OCI-LY7 (cell line): ENCODE measurements around the gene ADIPOQ.

ENCODE experiments used
- EZH2phosphoT487 ChIP-seq: fragments of 200-600 bp; sonication (generic); IDR thresholded peaks from 2 replicates; pipeline ENCODE4 v1.6.1; 2018; ENCODE audit warnings: low read depth, borderline replicate concordance, mild to moderate bottlenecking, mixed run types, antibody characterized with exemption, low read length, moderate library complexity, mixed read lengths
- TF ChIP-seq, protein P1 (sequence below): fragments of 200-600 bp; sonication (generic); conservative IDR thresholded peaks from 2 replicates; pipeline ENCODE4 v1.5.1; 2014; ENCODE audit warnings: mild to moderate bottlenecking, antibody characterized with exemption, low read length, moderate library complexity, mixed read lengths

DNA sequence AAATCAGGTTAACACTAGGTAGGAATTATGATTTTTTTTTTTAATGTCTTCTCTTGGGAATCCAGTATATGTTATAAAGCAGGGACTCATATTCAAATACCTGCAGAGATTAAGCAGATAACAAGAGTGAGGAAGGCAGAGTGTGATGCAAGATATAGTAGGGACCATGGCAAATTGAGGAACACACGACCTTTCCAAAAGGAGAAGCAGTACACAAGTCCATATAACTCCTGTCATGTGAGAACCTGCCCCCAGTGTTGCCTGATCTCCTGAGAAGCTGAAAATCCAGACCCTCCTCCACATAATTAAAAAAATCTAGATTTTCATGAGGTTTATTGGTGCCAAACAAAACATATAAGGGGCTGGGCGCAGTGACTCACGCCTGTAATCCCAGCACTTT lies 39.8 kb upstream of the ADIPOQ start:
- TF ChIP-seq, protein P1, sequence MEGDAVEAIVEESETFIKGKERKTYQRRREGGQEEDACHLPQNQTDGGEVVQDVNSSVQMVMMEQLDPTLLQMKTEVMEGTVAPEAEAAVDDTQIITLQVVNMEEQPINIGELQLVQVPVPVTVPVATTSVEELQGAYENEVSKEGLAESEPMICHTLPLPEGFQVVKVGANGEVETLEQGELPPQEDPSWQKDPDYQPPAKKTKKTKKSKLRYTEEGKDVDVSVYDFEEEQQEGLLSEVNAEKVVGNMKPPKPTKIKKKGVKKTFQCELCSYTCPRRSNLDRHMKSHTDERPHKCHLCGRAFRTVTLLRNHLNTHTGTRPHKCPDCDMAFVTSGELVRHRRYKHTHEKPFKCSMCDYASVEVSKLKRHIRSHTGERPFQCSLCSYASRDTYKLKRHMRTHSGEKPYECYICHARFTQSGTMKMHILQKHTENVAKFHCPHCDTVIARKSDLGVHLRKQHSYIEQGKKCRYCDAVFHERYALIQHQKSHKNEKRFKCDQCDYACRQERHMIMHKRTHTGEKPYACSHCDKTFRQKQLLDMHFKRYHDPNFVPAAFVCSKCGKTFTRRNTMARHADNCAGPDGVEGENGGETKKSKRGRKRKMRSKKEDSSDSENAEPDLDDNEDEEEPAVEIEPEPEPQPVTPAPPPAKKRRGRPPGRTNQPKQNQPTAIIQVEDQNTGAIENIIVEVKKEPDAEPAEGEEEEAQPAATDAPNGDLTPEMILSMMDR, result no peak
- no peak for TF ChIP-seq EZH2phosphoT487
